ENCODE measurements around the gene BANP.

Gene BANP

GRCh38 chr16:87959391-87959990, 8.3 kb downstream of the BANP start (continued):
- TF ChIP-seq ZNF701 (tag by site-specific recombination; IDR thresholded peaks at IDR 0.05), result no peak
- no peak for TF ChIP-seq YY2 (tag by site-specific recombination; IDR thresholded peaks at IDR 0.05)
- no peak for TF ChIP-seq ZNF132 (tag by site-specific recombination; IDR thresholded peaks at IDR 0.05; ENCODE audit: borderline replicate concordance)
- TF ChIP-seq ZXDB (tag by site-specific recombination; IDR thresholded peaks at IDR 0.05), result no peak
- TF ChIP-seq ZNF664 (tag by site-specific recombination; IDR thresholded peaks at IDR 0.05), result no peak
- TF ChIP-seq HOXC10 (CRISPR knock-in tag; IDR thresholded peaks at IDR 0.05), result no peak
- no peak for TF ChIP-seq ZNF10 (tag by site-specific recombination; IDR thresholded peaks at IDR 0.05)
- no peak for TF ChIP-seq SP2 (tag by site-specific recombination; IDR thresholded peaks at IDR 0.05)
- TF ChIP-seq SCRT1 (tag by site-specific recombination; IDR thresholded peaks at IDR 0.05; ENCODE audit: borderline replicate concordance), result no peak
- no peak for TF ChIP-seq ZNF335 (tag by site-specific recombination; conservative IDR thresholded peaks at IDR 0.05)
- TF ChIP-seq ZFP3 (tag by site-specific recombination; IDR thresholded peaks at IDR 0.05; ENCODE audit: low read depth), result no peak
- no peak for TF ChIP-seq ZNF530 (tag by site-specific recombination; IDR thresholded peaks at IDR 0.05; ENCODE audit: low read depth)
- TF ChIP-seq GLI2 (tag by site-specific recombination; IDR thresholded peaks at IDR 0.05; ENCODE audit: borderline replicate concordance, low read depth), result no peak
- TF ChIP-seq KLF17 (tag by site-specific recombination; IDR thresholded peaks at IDR 0.05), result no peak
- TF ChIP-seq ZNF623 (tag by site-specific recombination; IDR thresholded peaks at IDR 0.05), result no peak
- TF ChIP-seq ZNF518A (tag by site-specific recombination; conservative IDR thresholded peaks at IDR 0.05; ENCODE audit: low read depth), result no peak
- TF ChIP-seq ZNF626 (tag by site-specific recombination; IDR thresholded peaks at IDR 0.05), result no peak
- TF ChIP-seq ZNF692 (tag by site-specific recombination; IDR thresholded peaks at IDR 0.05), result no peak
- no peak for TF ChIP-seq ZNF645 (tag by site-specific recombination; IDR thresholded peaks at IDR 0.05)
- TF ChIP-seq ZNF707 (tag by site-specific recombination; IDR thresholded peaks at IDR 0.05), result no peak
- TF ChIP-seq ZNF488 (tag by site-specific recombination; IDR thresholded peaks at IDR 0.05), result no peak
- TF ChIP-seq ZFP41 (tag by site-specific recombination; IDR thresholded peaks at IDR 0.05; ENCODE audit: borderline replicate concordance), result no peak
- TF ChIP-seq ZNF629 (tag by site-specific recombination; IDR thresholded peaks at IDR 0.05), result no peak
- no peak for TF ChIP-seq ZNF792 (tag by site-specific recombination; IDR thresholded peaks at IDR 0.05)
- no peak for TF ChIP-seq ZBTB20 (tag by site-specific recombination; IDR thresholded peaks at IDR 0.05)
- 0 out of 2 replicates have a peak, but pooled peaks have one; percentile 22 for TF ChIP-seq ZIC2 (tag by site-specific recombination; IDR thresholded peaks at IDR 0.05)
- no peak for TF ChIP-seq OVOL3 (tag by site-specific recombination; IDR thresholded peaks at IDR 0.05)
- TF ChIP-seq KLF1 (tag by site-specific recombination; IDR thresholded peaks at IDR 0.05), result 0 out of 2 replicates have a peak, but pooled peaks have one; percentile 22
- TF ChIP-seq ZBTB8A (tag by site-specific recombination; IDR thresholded peaks at IDR 0.05), result 0 out of 2 replicates have a peak, but pooled peaks have one; percentile 47
